GM12874 (cell line): ENCODE data around the gene ARHGAP26.

Experiments
- TF ChIP-seq, protein P1 (sequence below): IDR thresholded peaks from 2 replicates; pipeline ENCODE4 v1.5.1; 2011; ENCODE audit warnings: low read depth, mild to moderate bottlenecking, control low read depth, low read length, moderate library complexity; ENCODE audit not compliant: insufficient read depth

ARHGAP26 gene

DNA sequence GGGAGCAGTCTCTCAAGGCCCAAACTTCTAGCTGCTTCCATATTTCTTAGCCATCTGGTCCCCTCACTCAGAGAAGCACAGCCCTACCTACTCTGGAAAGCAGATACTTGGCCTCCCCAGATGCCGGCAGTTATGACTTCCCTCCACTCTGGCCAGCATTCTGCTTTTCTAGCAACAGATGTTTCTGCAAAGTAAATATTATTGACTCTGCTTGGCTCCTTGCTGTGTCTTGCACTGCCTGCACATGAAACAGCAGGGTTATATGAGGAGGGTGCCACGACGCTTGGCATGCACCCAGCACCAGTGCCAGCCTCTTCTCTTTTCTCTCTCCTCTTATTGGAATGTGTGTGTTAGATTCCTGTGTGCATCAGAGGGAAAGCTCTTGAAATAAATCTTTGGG is 99.7 kb downstream of the ARHGAP26 start:
- TF ChIP-seq, protein P1, sequence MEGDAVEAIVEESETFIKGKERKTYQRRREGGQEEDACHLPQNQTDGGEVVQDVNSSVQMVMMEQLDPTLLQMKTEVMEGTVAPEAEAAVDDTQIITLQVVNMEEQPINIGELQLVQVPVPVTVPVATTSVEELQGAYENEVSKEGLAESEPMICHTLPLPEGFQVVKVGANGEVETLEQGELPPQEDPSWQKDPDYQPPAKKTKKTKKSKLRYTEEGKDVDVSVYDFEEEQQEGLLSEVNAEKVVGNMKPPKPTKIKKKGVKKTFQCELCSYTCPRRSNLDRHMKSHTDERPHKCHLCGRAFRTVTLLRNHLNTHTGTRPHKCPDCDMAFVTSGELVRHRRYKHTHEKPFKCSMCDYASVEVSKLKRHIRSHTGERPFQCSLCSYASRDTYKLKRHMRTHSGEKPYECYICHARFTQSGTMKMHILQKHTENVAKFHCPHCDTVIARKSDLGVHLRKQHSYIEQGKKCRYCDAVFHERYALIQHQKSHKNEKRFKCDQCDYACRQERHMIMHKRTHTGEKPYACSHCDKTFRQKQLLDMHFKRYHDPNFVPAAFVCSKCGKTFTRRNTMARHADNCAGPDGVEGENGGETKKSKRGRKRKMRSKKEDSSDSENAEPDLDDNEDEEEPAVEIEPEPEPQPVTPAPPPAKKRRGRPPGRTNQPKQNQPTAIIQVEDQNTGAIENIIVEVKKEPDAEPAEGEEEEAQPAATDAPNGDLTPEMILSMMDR: no peak

DNA sequence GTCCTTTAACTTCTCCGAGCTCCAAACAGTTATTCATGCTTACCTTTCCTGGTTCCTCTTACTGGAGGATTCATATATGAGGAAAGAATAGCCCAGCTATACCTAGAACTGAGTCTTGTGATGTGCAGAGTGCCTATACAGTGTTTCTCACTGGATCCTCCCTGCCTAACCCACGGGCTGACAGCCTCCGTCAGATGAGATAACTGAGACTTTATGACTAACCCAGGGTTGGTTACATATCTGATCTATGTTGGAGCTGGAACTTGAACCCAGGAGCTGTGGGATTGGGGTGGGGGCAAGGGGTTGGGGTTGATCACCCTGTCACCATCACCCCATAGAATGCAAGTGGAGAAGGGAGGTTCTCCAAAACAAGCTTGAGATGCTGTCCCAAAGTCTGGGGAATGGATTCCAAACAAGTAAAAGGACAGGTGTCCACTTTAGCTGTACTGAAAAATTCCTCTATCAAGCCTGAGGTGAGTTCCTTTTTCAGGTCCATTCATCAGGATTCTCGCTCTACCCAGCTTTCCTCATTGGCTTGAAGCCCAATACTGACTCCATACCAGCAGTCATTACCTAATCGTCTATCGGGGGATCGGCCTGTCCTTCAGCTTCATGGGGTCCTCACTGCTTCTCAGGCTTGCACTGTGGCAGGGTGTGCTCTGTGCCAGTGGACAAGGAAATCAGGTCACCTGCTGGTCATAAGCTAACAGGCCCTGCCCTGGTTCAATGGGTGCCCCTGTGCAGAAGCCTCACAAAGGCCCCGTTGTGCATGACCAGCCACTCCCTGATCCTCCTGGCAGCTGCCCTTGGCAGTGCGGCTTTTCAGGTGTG is 100.6 kb downstream of the ARHGAP26 start:
- TF ChIP-seq, protein P1: no peak

DNA sequence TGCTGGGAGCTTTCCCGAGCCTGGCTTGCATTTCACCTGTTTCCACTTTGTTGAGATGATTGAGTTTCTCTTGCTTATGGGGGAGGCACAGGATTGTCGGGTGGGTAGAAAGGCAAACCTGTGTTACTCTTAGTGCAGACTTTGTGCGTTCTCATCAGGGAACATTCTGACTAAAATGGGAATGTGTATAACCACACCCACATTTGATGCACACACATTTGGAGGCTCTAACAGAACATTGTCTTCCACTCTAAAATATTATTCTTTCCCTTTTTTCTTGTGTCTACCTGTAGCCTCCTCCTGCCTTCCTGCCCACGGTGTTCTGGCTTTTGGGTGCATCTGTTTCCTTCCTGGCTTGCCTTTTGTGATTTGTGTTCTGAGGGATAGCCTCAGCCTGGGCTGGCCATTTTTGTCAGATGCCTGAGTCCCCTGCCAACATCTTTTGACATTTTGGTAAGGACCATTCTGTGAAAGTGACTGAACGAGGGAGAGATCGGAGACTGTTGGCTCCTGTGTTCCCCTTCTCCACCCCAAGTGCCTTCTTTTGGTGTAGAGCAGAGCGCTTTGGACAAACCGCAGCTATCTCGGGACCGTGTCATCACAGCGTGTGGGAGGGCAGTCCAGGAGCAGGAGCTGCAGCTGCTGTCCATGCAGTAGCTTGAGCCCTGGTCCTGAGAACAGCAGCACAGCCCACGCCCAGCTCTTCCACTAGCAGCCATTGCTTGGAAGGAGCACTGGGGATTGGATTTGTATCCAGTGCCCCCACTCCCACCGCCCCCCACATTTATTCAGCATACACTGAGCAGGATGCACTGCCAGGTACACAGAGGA is 101.4 kb downstream of the ARHGAP26 start:
- TF ChIP-seq, protein P1: no peak

DNA sequence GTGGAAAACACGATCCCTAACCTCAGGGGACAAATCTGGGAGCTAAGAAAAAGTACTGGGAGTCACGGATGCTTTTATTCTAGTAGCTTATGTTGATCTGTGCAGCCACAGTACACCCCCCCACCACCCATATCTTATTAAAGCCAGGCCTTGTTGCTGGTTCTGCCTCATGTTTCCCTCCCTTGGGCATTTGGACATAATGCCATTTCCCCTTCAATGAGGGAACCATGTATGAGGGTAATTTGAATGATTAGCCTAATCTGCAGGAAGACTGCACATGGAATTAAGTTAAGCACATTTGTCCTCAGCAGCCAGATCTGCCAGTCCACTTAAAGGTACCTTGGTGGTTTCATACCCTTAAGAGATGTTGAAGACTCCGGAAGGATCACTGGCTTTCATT is 102.0 kb downstream of the ARHGAP26 start:
- TF ChIP-seq, protein P1: no peak

DNA sequence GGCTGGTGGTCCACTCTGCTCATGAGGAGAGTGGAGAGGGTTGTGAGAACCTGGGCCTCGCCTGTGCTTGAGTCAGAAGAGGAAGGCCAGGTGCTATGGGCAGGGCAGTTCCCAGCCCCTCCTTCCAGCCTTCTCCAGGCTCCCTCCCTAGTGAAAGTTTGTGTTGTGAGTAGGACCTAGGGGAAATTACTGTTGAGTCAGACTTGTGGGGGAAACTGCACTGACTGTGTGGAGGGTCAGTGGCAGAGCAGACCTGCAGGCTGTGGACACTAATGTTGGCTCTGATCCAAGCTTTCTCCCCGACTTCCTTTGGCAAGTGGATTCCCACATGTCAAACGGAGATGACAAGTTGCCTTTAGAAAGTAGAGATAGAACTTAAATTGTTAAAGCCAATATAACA is 102.6 kb downstream of the ARHGAP26 start:
- TF ChIP-seq, protein P1: no peak

DNA sequence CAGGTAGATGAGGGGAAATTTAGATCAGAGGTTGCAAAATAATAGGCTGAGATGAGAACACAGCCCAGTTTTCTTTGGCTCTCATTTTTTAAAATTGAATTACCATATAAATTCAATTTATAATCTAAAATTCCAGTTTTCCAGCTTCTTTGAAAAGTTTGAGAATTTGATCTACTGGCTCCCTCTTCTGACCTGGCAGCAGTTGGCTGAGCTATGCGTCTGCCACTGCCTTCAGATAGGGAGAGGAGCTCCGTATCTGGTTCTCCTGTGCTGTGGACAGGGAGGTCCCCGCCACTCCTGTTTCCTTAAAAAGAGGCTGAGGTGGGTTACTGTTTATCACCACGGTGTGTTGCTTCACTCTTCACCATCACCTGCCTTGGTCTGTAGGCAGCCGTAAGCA is 103.7 kb downstream of the ARHGAP26 start:
- TF ChIP-seq, protein P1: no peak

DNA sequence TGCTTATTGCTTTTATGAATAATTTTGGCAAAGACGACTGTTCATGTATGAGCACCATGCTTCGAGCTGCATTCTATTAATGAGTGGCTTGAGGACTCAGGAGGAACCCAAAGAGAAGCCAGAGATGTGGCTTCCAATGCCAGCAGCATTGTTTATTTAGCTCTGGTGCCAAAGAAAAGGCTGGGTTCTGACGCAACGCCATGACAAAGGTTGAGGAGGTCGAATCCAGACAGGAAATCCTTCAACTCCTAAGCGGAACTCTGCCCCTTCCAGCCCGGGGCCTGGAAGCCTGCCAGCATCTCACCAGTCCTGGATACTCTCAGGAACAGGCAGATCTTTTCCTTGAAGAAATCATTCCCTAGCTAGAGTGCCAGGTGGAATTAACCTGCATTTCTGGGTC is 104.4 kb downstream of the ARHGAP26 start:
- TF ChIP-seq, protein P1: no peak
